Glutamatergic neuron (in vitro differentiated cells): ENCODE results near the gene ARSK. TPM values are rescaled to one million over a fixed set of nuclear protein-coding genes. Genes with fewer than 3 reads are reported as not detected.
"Not testable (repeated sequence)": the region's sequence is repeated elsewhere in the genome, so short reads cannot be mapped to it uniquely, and the experiment has no call there.

Experiments used
- DNase-seq: peaks from one replicate; pipeline ENCODE4 v3.0.0; 2022
- H3K27ac Mint-ChIP-seq: one replicate; pipeline ENCODE4 v1.8.0; 2020; ENCODE audit warnings: mild to moderate bottlenecking, mixed read lengths, inconsistent platforms; ENCODE audit not compliant: unreplicated experiment
- H3K27me3 Mint-ChIP-seq: one replicate; pipeline ENCODE4 v1.8.0; 2020; ENCODE audit warnings: mild to moderate bottlenecking, moderate library complexity, mixed read lengths, inconsistent platforms; ENCODE audit not compliant: unreplicated experiment
- H3K36me3 Mint-ChIP-seq: one replicate; pipeline ENCODE4 v1.8.0; 2020; ENCODE audit warnings: mild to moderate bottlenecking, mixed read lengths, inconsistent platforms; ENCODE audit not compliant: unreplicated experiment
- H3K4me1 Mint-ChIP-seq: one replicate; pipeline ENCODE4 v1.8.0; 2020; ENCODE audit warnings: mild to moderate bottlenecking, low read depth, mixed read lengths, inconsistent platforms; ENCODE audit not compliant: unreplicated experiment
- H3K4me3 Mint-ChIP-seq: one replicate; pipeline ENCODE4 v1.8.0; 2020; ENCODE audit warnings: mild to moderate bottlenecking, mixed read lengths, inconsistent platforms; ENCODE audit not compliant: unreplicated experiment
- H3K9me3 Mint-ChIP-seq: one replicate; pipeline ENCODE4 v1.8.0; 2020; ENCODE audit warnings: mild to moderate bottlenecking, moderate library complexity, mixed read lengths, inconsistent platforms; ENCODE audit not compliant: unreplicated experiment
- total RNA-seq: library from RNA; stranded (reverse); fragmentation: NEBNext Ultra II Directional; extraction: Animal tissue kit (Norgen Biotek cat#: 25700); gene quantifications from one replicate; pipeline ENCODE4 v1.2.1, GENCODE V29; 2021; ENCODE audit not compliant: unreplicated experiment
- TF ChIP-seq, protein P1 (sequence below): fragments of 200-600 bp; sonication (generic); IDR thresholded peaks from one replicate; pipeline ENCODE4 v1.5.0; 2021; ENCODE audit not compliant: partially characterized antibody, unreplicated experiment

Gene ARSK
- total RNA-seq, 1 donor from 2014 or later, result 5.5 TPM

DNA sequence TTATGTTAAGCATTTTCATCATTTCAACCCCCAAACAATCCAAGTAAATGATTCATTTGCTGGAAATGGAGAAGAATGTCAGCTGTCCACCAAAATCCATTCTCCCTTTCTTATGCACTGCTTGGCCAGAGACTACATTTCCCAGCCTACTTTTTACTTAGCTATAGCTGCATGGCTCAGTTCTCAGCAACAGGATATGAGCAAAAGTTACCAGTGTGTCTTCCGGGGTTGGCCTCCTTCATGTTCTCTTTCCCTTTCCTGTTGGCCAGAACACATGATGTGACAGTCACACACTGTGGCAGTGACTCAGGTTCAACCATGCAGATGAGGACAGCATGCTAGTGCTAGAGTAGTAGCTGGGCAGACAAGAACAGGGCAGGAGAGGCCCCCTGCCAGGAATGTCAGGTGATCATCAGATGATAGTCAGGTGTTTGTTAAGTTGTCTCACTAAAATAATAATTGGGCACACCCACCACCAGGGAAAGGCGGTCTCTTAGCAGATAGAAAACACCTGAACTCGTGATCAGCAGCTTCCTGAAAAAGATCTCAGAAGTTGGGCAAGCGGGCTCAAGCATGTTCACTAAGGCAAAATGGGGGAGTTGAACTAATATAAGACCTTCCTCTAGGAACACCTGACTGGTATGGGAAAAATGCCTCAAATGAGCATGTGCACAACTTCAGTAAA, 77.2 kb downstream of the ARSK start:
- Mint-ChIP-seq H3K27ac (no peak overlapping the region), H3K4me3 (no peak overlapping the region), H3K36me3 (no peaks in the 10 kb centered on the region), H3K4me1 (no peaks in the 10 kb centered on the region), H3K9me3 (no peaks in the 10 kb centered on the region), H3K27me3 (peaks cover 2% of the 10 kb centered on the region)
- DNase-seq, result no peak
- TF ChIP-seq, protein P1, sequence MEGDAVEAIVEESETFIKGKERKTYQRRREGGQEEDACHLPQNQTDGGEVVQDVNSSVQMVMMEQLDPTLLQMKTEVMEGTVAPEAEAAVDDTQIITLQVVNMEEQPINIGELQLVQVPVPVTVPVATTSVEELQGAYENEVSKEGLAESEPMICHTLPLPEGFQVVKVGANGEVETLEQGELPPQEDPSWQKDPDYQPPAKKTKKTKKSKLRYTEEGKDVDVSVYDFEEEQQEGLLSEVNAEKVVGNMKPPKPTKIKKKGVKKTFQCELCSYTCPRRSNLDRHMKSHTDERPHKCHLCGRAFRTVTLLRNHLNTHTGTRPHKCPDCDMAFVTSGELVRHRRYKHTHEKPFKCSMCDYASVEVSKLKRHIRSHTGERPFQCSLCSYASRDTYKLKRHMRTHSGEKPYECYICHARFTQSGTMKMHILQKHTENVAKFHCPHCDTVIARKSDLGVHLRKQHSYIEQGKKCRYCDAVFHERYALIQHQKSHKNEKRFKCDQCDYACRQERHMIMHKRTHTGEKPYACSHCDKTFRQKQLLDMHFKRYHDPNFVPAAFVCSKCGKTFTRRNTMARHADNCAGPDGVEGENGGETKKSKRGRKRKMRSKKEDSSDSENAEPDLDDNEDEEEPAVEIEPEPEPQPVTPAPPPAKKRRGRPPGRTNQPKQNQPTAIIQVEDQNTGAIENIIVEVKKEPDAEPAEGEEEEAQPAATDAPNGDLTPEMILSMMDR, result no peak

DNA sequence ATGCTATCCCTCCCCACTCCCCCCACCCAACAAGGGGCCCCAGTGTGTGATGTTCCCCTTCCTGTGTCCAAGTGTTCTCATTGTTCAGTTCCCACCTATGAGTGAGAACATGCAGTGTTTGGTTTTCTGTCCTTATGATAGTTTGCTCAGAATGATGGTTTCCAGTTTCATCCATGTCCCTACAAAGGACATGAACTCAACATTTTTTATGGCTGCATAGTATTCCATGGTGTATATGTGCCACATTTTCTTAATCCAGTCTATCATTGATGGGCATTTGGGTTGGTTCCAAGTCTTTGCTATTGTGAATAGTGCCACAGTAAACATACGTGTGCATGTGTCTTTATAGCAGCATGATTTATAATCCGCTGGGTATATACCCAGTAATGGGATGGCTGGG, 78.0 kb downstream of the ARSK start:
- DNase-seq, H3K4me3 Mint-ChIP-seq, H3K27ac Mint-ChIP-seq, H3K4me1 Mint-ChIP-seq, H3K36me3 Mint-ChIP-seq, H3K9me3 Mint-ChIP-seq, H3K27me3 Mint-ChIP-seq: not testable (repeated sequence)

DNA sequence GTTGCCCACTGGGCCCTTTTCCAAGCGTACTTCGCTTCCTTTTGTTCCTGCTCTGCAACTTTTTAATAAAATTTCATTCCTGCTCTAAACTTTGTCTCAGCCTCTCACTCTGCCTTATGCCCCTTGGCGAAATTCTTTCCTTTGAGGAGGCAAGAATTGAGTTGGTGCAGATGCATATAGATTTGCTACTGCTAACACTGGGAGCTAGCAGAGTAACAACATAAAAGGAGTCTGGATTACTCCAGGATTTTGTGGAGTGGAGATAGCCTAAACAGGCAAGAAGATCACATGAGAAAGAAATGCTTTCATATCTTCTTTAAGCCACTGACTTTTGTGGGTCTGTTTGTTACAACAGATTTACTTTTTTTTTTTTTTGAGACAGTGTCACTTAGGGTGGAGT, 78.8 kb downstream of the ARSK start:
- no peaks in the 10 kb centered on the region for H3K36me3 Mint-ChIP-seq
- TF ChIP-seq, protein P1, result no peak
- H3K27me3 Mint-ChIP-seq, result peaks cover 2% of the 10 kb centered on the region
- no peak overlapping the region for H3K27ac Mint-ChIP-seq
- no peak for DNase-seq
- H3K9me3 Mint-ChIP-seq, result no peaks in the 10 kb centered on the region
- H3K4me3 Mint-ChIP-seq, result no peak overlapping the region
- no peaks in the 10 kb centered on the region for H3K4me1 Mint-ChIP-seq

DNA sequence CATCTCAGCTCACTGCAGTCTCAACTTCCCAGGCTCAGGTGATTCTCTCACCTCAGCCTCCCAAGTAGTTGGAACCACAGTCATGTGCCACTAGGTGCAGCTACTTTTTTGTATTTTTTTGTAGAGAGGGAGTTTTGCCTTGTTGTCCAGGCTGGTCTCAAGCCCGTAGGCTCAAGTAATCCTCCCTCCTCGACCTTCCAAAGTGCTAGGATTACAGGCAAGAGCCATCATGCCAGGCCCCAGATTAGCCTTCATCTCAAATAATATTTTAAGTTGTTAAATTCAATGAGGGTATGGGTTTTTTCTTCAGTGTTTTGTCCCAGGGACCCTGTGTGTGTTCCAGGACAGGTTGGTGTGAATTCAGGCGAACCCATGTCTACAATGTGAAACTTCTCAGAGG, 79.2 kb downstream of the ARSK start:
- TF ChIP-seq, protein P1, result no peak
- DNase-seq, result no peak
- no peak overlapping the region for H3K4me3 Mint-ChIP-seq
- H3K36me3 Mint-ChIP-seq, result no peaks in the 10 kb centered on the region
- H3K9me3 Mint-ChIP-seq, result no peaks in the 10 kb centered on the region
- no peaks in the 10 kb centered on the region for H3K4me1 Mint-ChIP-seq
- peaks cover 2% of the 10 kb centered on the region for H3K27me3 Mint-ChIP-seq
- no peak overlapping the region for H3K27ac Mint-ChIP-seq

DNA sequence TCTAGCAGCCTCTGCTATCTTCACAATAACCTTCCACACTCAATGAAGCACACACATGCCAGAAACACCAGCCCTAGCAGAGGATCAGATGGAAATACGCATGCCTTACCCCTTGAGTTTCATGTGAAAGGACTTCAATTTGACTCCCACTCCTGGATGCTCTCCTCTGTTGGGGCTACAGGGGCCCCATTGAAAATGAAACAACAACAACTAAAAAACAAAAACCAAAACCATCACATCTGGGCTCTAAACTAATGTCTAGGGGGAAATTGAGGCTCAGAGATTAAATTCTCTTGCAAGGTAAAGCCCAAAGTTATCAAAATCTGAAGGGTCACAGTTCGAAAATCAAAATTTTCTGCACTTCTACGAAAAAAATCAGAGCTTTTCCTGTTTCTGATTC, 83.7 kb downstream of the ARSK start:
- H3K36me3 Mint-ChIP-seq, result peaks cover 6% of the 10 kb centered on the region
- no peak for DNase-seq
- no peaks in the 10 kb centered on the region for H3K27me3 Mint-ChIP-seq
- H3K4me3 Mint-ChIP-seq, result no peak overlapping the region
- H3K27ac Mint-ChIP-seq, result no peak overlapping the region
- no peaks in the 10 kb centered on the region for H3K4me1 Mint-ChIP-seq
- TF ChIP-seq, protein P1, result no peak
- no peaks in the 10 kb centered on the region for H3K9me3 Mint-ChIP-seq
